Caco-2 (cell line): ENCODE data around the gene PPM1B. TPM values are rescaled to one million over a fixed set of nuclear protein-coding genes. Genes with fewer than 3 reads are reported as not detected.

Source experiments
- BruUV-seq: library from RNA; stranded (reverse); fragments of 400-500 nt; replicated peaks from 2 replicates; lab custom pipeline; 2021; lab: Mats Ljungman, UMichigan
- CTCF ChIA-PET: fragments of 300-600 bp; sonication (Branson Sonifier 250); formaldehyde crosslinking; loops from one replicate; lab custom pipeline; 2022; ENCODE audit warnings: antibody characterized with exemption; lab: Charles Lee
- POLR2A ChIA-PET: fragments of 300-600 bp; sonication (Branson Sonifier 250); formaldehyde crosslinking; loops from one replicate; lab custom pipeline; 2022; ENCODE audit warnings: antibody characterized with exemption; lab: Charles Lee
- DNase-seq, 2 experiments: peaks; one replicate each; pipeline versions ENCODE4 v3.0.0 to v3.0.0-alpha.2; 2020 to 2022
- H3K27me3 ChIP-seq: replicated peaks from 2 replicates; pipeline ENCODE4 v1.6.0; 2011; ENCODE audit warnings: low read length; ENCODE audit not compliant: control insufficient read depth, insufficient read depth
- H3K36me3 ChIP-seq: 2 replicates; pipeline ENCODE4 v1.5.1; 2011; ENCODE audit warnings: low read length; ENCODE audit not compliant: control insufficient read depth, insufficient read depth
- H3K4me1 ChIP-seq: fragments of 250-450 bp; sonication (Bioruptor Pico); 2 replicates; pipeline ENCODE4 v1.5.1; 2020; ENCODE audit warnings: mild to moderate bottlenecking
- H3K4me3 ChIP-seq: 2 replicates; pipeline ENCODE4 v1.5.1; 2011; ENCODE audit warnings: low read depth, mild to moderate bottlenecking, control low read depth, low read length
- H3K9me3 ChIP-seq: fragments of 250-450 bp; sonication (Bioruptor Pico); 2 replicates; pipeline ENCODE4 v1.5.1; 2020; ENCODE audit warnings: mild to moderate bottlenecking, moderate library complexity
- H3K27ac Mint-ChIP-seq: one replicate; pipeline ENCODE4 v1.8.0; 2022; ENCODE audit warnings: mixed read lengths; ENCODE audit not compliant: unreplicated experiment
- H3K27me3 Mint-ChIP-seq: one replicate; pipeline ENCODE4 v1.8.0; 2022; ENCODE audit warnings: mixed read lengths; ENCODE audit not compliant: insufficient read depth, unreplicated experiment
- H3K36me3 Mint-ChIP-seq: one replicate; pipeline ENCODE4 v1.8.0; 2022; ENCODE audit warnings: mild to moderate bottlenecking, mixed read lengths; ENCODE audit not compliant: insufficient read depth, unreplicated experiment
- H3K4me1 Mint-ChIP-seq: one replicate; pipeline ENCODE4 v1.8.0; 2022; ENCODE audit warnings: low read depth, mixed read lengths; ENCODE audit not compliant: unreplicated experiment
- H3K4me3 Mint-ChIP-seq: one replicate; pipeline ENCODE4 v1.8.0; 2022; ENCODE audit warnings: mild to moderate bottlenecking, moderate library complexity, mixed read lengths; ENCODE audit not compliant: unreplicated experiment
- H3K9me3 Mint-ChIP-seq: one replicate; pipeline ENCODE4 v1.8.0; 2022; ENCODE audit warnings: mixed read lengths; ENCODE audit not compliant: unreplicated experiment
- CTCF ChIP-seq, 2 experiments: fragments of 200-600 bp in 1 of 2; IDR thresholded peaks; 1 replicate in 1 of 2; 2 replicates in 1 of 2; pipeline versions ENCODE4 v1.5.1 to v1.8.0; 2011 to 2022; ENCODE audit warnings: antibody characterized with exemption in 1 of 2, control low read depth in 1 of 2, inconsistent platforms in 1 of 2, low read depth in 1 of 2, low read length in 1 of 2, mild to moderate bottlenecking in 1 of 2, moderate library complexity in 1 of 2; ENCODE audit not compliant: insufficient read depth in 1 of 2, severe bottlenecking in 1 of 2, unreplicated experiment in 1 of 2
- intact Hi-C: fragments of 100-400 bp; cut with micrococcal nuclease; formaldehyde crosslinking; loops from one replicate; pipeline ENCODE4 v1.10.0; 2022; ENCODE audit not compliant: unreplicated experiment
- total RNA-seq: library from RNA; stranded (reverse); gene quantifications from 2 replicates; pipeline ENCODE4 v1.2.3, GENCODE V29; 2022

Gene PPM1B
- total RNA-seq, 1 experiment from 2014 or later, result 82.9 TPM

- no peak for TF ChIP-seq CTCF (IDR thresholded peaks at IDR 0.05; ENCODE audit: insufficient read depth in 1 of 2, low read depth in 1 of 2, low read length in 1 of 2, severe bottlenecking in 1 of 2, unreplicated experiment in 1 of 2)
- H3K36me3 Mint-ChIP-seq, result no peaks in the 10 kb centered on the region
- intact Hi-C loops, result no loop called here
- no peaks in the 10 kb centered on the region for H3K9me3 ChIP-seq
- H3K4me1 Mint-ChIP-seq, result peaks cover 16% of the 10 kb centered on the region
- peaks cover 31% of the 10 kb centered on the region for H3K4me1 ChIP-seq
- H3K9me3 Mint-ChIP-seq, result peaks cover 7% of the 10 kb centered on the region
- no peaks in the 10 kb centered on the region for H3K27me3 Mint-ChIP-seq
- H3K4me3 Mint-ChIP-seq, result no peak overlapping the region
- H3K4me3 ChIP-seq, result no peak overlapping the region
- DNase-seq, result no peak
- CTCF ChIA-PET, result no interaction called here
- POLR2A ChIA-PET, result no interaction called here
- H3K27ac Mint-ChIP-seq, result no peak overlapping the region
- no TSS peak for BruUV-seq
- H3K27me3 ChIP-seq, result no peaks in the 10 kb centered on the region
- no peaks in the 10 kb centered on the region for H3K36me3 ChIP-seq
Observed at GRCh38 chr2:44139741-44140140, 28.9 kb upstream of the PPM1B start.

GRCh38 chr2:44142306-44142705 lies 26.4 kb upstream of the PPM1B start:
- Histone ChIP-seq H3K27me3 (no peaks in the 10 kb centered on the region), H3K9me3 (0 out of 2 replicates have a peak, but pooled peaks cover 4% of the 10 kb centered on the region), H3K4me3 (no peak overlapping the region), H3K36me3 (no peaks in the 10 kb centered on the region), H3K4me1 (peaks cover 7% of the 10 kb centered on the region)
- no TSS peak for BruUV-seq
- TF ChIP-seq CTCF (IDR thresholded peaks at IDR 0.05; ENCODE audit: insufficient read depth in 1 of 2, low read depth in 1 of 2, low read length in 1 of 2, severe bottlenecking in 1 of 2, unreplicated experiment in 1 of 2), result no peak
- Mint-ChIP-seq H3K4me3 (no peak overlapping the region), H3K9me3 (peaks cover 7% of the 10 kb centered on the region), H3K27me3 (no peaks in the 10 kb centered on the region), H3K36me3 (no peaks in the 10 kb centered on the region), H3K27ac (no peak overlapping the region), H3K4me1 (no peaks in the 10 kb centered on the region)
- intact Hi-C loops, result no loop called here
- ChIA-PET CTCF (no interaction called here), POLR2A (no interaction called here)
- DNase-seq, result no peak

GRCh38 chr2:44143701-44144100 lies 25.0 kb upstream of the PPM1B start:
- DNase-seq, result no peak
- intact Hi-C loops, result no loop called here
- no peaks in the 10 kb centered on the region for H3K27me3 ChIP-seq
- Mint-ChIP-seq H3K4me3 (no peak overlapping the region), H3K27me3 (no peaks in the 10 kb centered on the region), H3K9me3 (peaks cover 7% of the 10 kb centered on the region), H3K27ac (no peak overlapping the region), H3K4me1 (no peaks in the 10 kb centered on the region), H3K36me3 (no peaks in the 10 kb centered on the region)
- ChIA-PET CTCF (no interaction called here), POLR2A (interaction anchor here (0.6 kb wide), 1 partner anchor 95 kb away, joined by 5 read pairs; no protein-coding TSS in a partner anchor)
- no peaks in the 10 kb centered on the region for H3K36me3 ChIP-seq
- BruUV-seq, result no TSS peak
- no peaks in the 10 kb centered on the region; the same call in 1 of the 2 replicates for H3K4me1 ChIP-seq
- TF ChIP-seq CTCF (IDR thresholded peaks at IDR 0.05; ENCODE audit: insufficient read depth in 1 of 2, low read depth in 1 of 2, low read length in 1 of 2, severe bottlenecking in 1 of 2, unreplicated experiment in 1 of 2), result no peak
- no peak overlapping the region for H3K4me3 ChIP-seq
- 0 out of 2 replicates have a peak, but pooled peaks cover 4% of the 10 kb centered on the region for H3K9me3 ChIP-seq
